ENCODE results near the gene CERT1.

Gene CERT1

GRCh38 chr5:75373862-75374261 lies 137.6 kb downstream of the CERT1 start:
- H3K36me3 ChIP-seq (ENCODE audit: control insufficient read depth in 1 of 2, insufficient read depth in 2 of 2, low read length in 2 of 2): peaks cover 8% of the 10 kb centered on the region in 2 experiments
- H3K4me3 ChIP-seq (ENCODE audit: low read depth, low read length): no peak overlapping the region

GRCh38 chr5:75368391-75368790 lies 143.0 kb downstream of the CERT1 start:
- H3K4me1 ChIP-seq (ENCODE audit: control insufficient read depth in 1 of 2, insufficient read depth in 2 of 2, low read length in 2 of 2): no peaks in the 10 kb centered on the region
- no peak overlapping the region for H4K91ac ChIP-seq (ENCODE audit: low read depth, low read length)
- H3K9me3 ChIP-seq (ENCODE audit: insufficient read depth, low read depth, low read length): no peaks in the 10 kb centered on the region
- H3K27ac ChIP-seq (ENCODE audit: low read depth, low read length): no peak overlapping the region
- H3K79me1 ChIP-seq (ENCODE audit: low read length): no peaks in the 10 kb centered on the region
- H3K23ac ChIP-seq (ENCODE audit: low read length): no peak overlapping the region
- H4K12ac ChIP-seq (ENCODE audit: low read depth, low read length): no peak overlapping the region
- no peak overlapping the region for H2AFZ ChIP-seq (ENCODE audit: insufficient read depth, low read length, poor library complexity)
- DNase-seq: no peak
- no peak overlapping the region for H3K4me3 ChIP-seq (ENCODE audit: low read depth, low read length)
- H3K4me2 ChIP-seq (ENCODE audit: low read length): no peak overlapping the region
- H3K79me2 ChIP-seq (ENCODE audit: control insufficient read depth, insufficient read depth, low read length, poor library complexity): no peaks in the 10 kb centered on the region
- no peak overlapping the region for H3K4ac ChIP-seq (ENCODE audit: low read depth, low read length)
- peaks cover 0 to 5% of the 10 kb centered on the region in 2 experiments for H3K36me3 ChIP-seq (ENCODE audit: control insufficient read depth in 1 of 2, insufficient read depth in 2 of 2, low read length in 2 of 2)
- no peak overlapping the region for H2BK12ac ChIP-seq (ENCODE audit: low read length)
- no peak overlapping the region for H3K14ac ChIP-seq (ENCODE audit: low read length)
- no peak overlapping the region for H4K8ac ChIP-seq (ENCODE audit: low read depth, low read length)
- H3K27me3 ChIP-seq (ENCODE audit: insufficient read depth, low read length): no peaks in the 10 kb centered on the region
- H2BK120ac ChIP-seq (ENCODE audit: insufficient read depth, low read length, poor library complexity): no peak overlapping the region
- no CpG with 5 or more reads among the region's 4 CpGs for WGBS (ENCODE audit: extremely low coverage, insufficient coverage, insufficient read length)
- no peak overlapping the region for H3K18ac ChIP-seq (ENCODE audit: low read length)
- no peak overlapping the region for H2AK5ac ChIP-seq (ENCODE audit: low read length)
- H3K9ac ChIP-seq (ENCODE audit: low read length): no peak overlapping the region
- H2BK5ac ChIP-seq (ENCODE audit: low read depth, low read length, poor library complexity): no peak overlapping the region

More at GRCh38 chr5:75373862-75374261, 137.6 kb downstream of the CERT1 start:
- Histone ChIP-seq H4K12ac (ENCODE audit: low read depth, low read length) (no peak overlapping the region), H2BK5ac (ENCODE audit: low read depth, low read length, poor library complexity) (no peak overlapping the region), H3K23ac (ENCODE audit: low read length) (no peak overlapping the region), H3K4me1 (ENCODE audit: control insufficient read depth in 1 of 2, insufficient read depth in 2 of 2, low read length in 2 of 2) (no peaks in the 10 kb centered on the region), H4K91ac (ENCODE audit: low read depth, low read length) (no peak overlapping the region), H3K18ac (ENCODE audit: low read length) (no peak overlapping the region), H4K8ac (ENCODE audit: low read depth, low read length) (no peak overlapping the region), H3K27me3 (ENCODE audit: insufficient read depth, low read length) (no peaks in the 10 kb centered on the region), H3K27ac (ENCODE audit: low read depth, low read length) (no peak overlapping the region), H3K4me2 (ENCODE audit: low read length) (no peak overlapping the region), H3K9ac (ENCODE audit: low read length) (no peak overlapping the region), H2AFZ (ENCODE audit: insufficient read depth, low read length, poor library complexity) (no peak overlapping the region), H3K79me2 (ENCODE audit: control insufficient read depth, insufficient read depth, low read length, poor library complexity) (no peaks in the 10 kb centered on the region), H3K4ac (ENCODE audit: low read depth, low read length) (no peak overlapping the region), H2AK5ac (ENCODE audit: low read length) (no peak overlapping the region), H3K9me3 (ENCODE audit: insufficient read depth, low read depth, low read length) (peaks cover 2% of the 10 kb centered on the region), H2BK12ac (ENCODE audit: low read length) (no peak overlapping the region), H3K79me1 (ENCODE audit: low read length) (no peaks in the 10 kb centered on the region), H3K14ac (ENCODE audit: low read length) (no peak overlapping the region), H2BK120ac (ENCODE audit: insufficient read depth, low read length, poor library complexity) (no peak overlapping the region)
- WGBS (ENCODE audit: extremely low coverage, insufficient coverage, insufficient read length): no CpG with 5 or more reads among the region's 2 CpGs
- DNase-seq: no peak

- H2BK12ac ChIP-seq (ENCODE audit: low read length): no peak overlapping the region
Measured at GRCh38 chr5:75367401-75367800, 144.0 kb downstream of the CERT1 start.

GRCh38 chr5:75366787-75367186 lies 144.6 kb downstream of the CERT1 start:
- no peak overlapping the region for H4K12ac ChIP-seq (ENCODE audit: low read depth, low read length)
- WGBS (ENCODE audit: extremely low coverage, insufficient coverage, insufficient read length): no CpG with 5 or more reads among the region's 9 CpGs
- no peak overlapping the region for H3K18ac ChIP-seq (ENCODE audit: low read length)
- H3K14ac ChIP-seq (ENCODE audit: low read length): no peak overlapping the region
- H3K4me2 ChIP-seq (ENCODE audit: low read length): no peak overlapping the region
- no peak overlapping the region for H2BK120ac ChIP-seq (ENCODE audit: insufficient read depth, low read length, poor library complexity)
- no peaks in the 10 kb centered on the region for H3K4me1 ChIP-seq (ENCODE audit: control insufficient read depth in 1 of 2, insufficient read depth in 2 of 2, low read length in 2 of 2)
- no peak overlapping the region for H3K9ac ChIP-seq (ENCODE audit: low read length)
- no peak overlapping the region for H3K23ac ChIP-seq (ENCODE audit: low read length)
- no peak overlapping the region for H3K27ac ChIP-seq (ENCODE audit: low read depth, low read length)
- H3K27me3 ChIP-seq (ENCODE audit: insufficient read depth, low read length): no peaks in the 10 kb centered on the region
- H2AFZ ChIP-seq (ENCODE audit: insufficient read depth, low read length, poor library complexity): no peak overlapping the region
- no peaks in the 10 kb centered on the region for H3K79me2 ChIP-seq (ENCODE audit: control insufficient read depth, insufficient read depth, low read length, poor library complexity)
- H3K79me1 ChIP-seq (ENCODE audit: low read length): no peaks in the 10 kb centered on the region
- no peak overlapping the region for H2AK5ac ChIP-seq (ENCODE audit: low read length)
- no peak overlapping the region for H3K4ac ChIP-seq (ENCODE audit: low read depth, low read length)
- H2BK12ac ChIP-seq (ENCODE audit: low read length): no peak overlapping the region
- DNase-seq: no peak
- H4K91ac ChIP-seq (ENCODE audit: low read depth, low read length): no peak overlapping the region
- H3K9me3 ChIP-seq (ENCODE audit: insufficient read depth, low read depth, low read length): no peaks in the 10 kb centered on the region
- H2BK5ac ChIP-seq (ENCODE audit: low read depth, low read length, poor library complexity): no peak overlapping the region
- peaks cover 6 to 15% of the 10 kb centered on the region in 2 experiments for H3K36me3 ChIP-seq (ENCODE audit: control insufficient read depth in 1 of 2, insufficient read depth in 2 of 2, low read length in 2 of 2)
- no peak overlapping the region for H4K8ac ChIP-seq (ENCODE audit: low read depth, low read length)
- no peak overlapping the region for H3K4me3 ChIP-seq (ENCODE audit: low read depth, low read length)

More at GRCh38 chr5:75367401-75367800, 144.0 kb downstream of the CERT1 start:
- no peak overlapping the region for H3K4ac ChIP-seq (ENCODE audit: low read depth, low read length)
- H3K27me3 ChIP-seq (ENCODE audit: insufficient read depth, low read length): no peaks in the 10 kb centered on the region
- H4K8ac ChIP-seq (ENCODE audit: low read depth, low read length): no peak overlapping the region
- H3K4me2 ChIP-seq (ENCODE audit: low read length): no peak overlapping the region
- no peaks in the 10 kb centered on the region for H3K4me1 ChIP-seq (ENCODE audit: control insufficient read depth in 1 of 2, insufficient read depth in 2 of 2, low read length in 2 of 2)
- H2AFZ ChIP-seq (ENCODE audit: insufficient read depth, low read length, poor library complexity): no peak overlapping the region
- no peak overlapping the region for H2AK5ac ChIP-seq (ENCODE audit: low read length)
- no peak overlapping the region for H3K9ac ChIP-seq (ENCODE audit: low read length)
- no peaks in the 10 kb centered on the region for H3K79me1 ChIP-seq (ENCODE audit: low read length)
- no peaks in the 10 kb centered on the region for H3K79me2 ChIP-seq (ENCODE audit: control insufficient read depth, insufficient read depth, low read length, poor library complexity)
- no peak overlapping the region for H3K18ac ChIP-seq (ENCODE audit: low read length)
- no peaks in the 10 kb centered on the region for H3K9me3 ChIP-seq (ENCODE audit: insufficient read depth, low read depth, low read length)
- no peak overlapping the region for H3K23ac ChIP-seq (ENCODE audit: low read length)
- H3K14ac ChIP-seq (ENCODE audit: low read length): no peak overlapping the region
- H2BK120ac ChIP-seq (ENCODE audit: insufficient read depth, low read length, poor library complexity): no peak overlapping the region
- no peak overlapping the region for H4K12ac ChIP-seq (ENCODE audit: low read depth, low read length)
- no peak overlapping the region for H2BK5ac ChIP-seq (ENCODE audit: low read depth, low read length, poor library complexity)
- H3K4me3 ChIP-seq (ENCODE audit: low read depth, low read length): no peak overlapping the region
- no peak overlapping the region for H4K91ac ChIP-seq (ENCODE audit: low read depth, low read length)
- H3K36me3 ChIP-seq (ENCODE audit: control insufficient read depth in 1 of 2, insufficient read depth in 2 of 2, low read length in 2 of 2): peaks cover 6 to 13% of the 10 kb centered on the region in 2 experiments
- H3K27ac ChIP-seq (ENCODE audit: low read depth, low read length): no peak overlapping the region
- DNase-seq: no peak
